HEK293T (cell line): ENCODE results near the gene TRAPPC2B.

ENCODE experiments used
- CTCF ChIA-PET: fragments of 350-600 bp; formaldehyde crosslinking; extraction: SDS; loops from one replicate; lab custom pipeline; 2021; ENCODE audit warnings: antibody characterized with exemption, inconsistent platforms; lab: Yijun Ruan, JAX
- POLR2A ChIA-PET: fragments of 350-600 bp; formaldehyde crosslinking; extraction: SDS; loops from one replicate; lab custom pipeline; 2020; ENCODE audit warnings: antibody characterized with exemption, inconsistent platforms; lab: Yijun Ruan, JAX
- DNase-seq: peaks from one replicate; pipeline ENCODE4 v3.0.0; 2012; ENCODE audit warnings: mixed read lengths; ENCODE audit errors: extremely low spot score
- ARNT ChIP-seq: fragments of 450-650 bp; IDR thresholded peaks from 2 replicates; pipeline ENCODE4 v1.6.1; 2017; ENCODE audit warnings: mild to moderate bottlenecking
- BHLHE40 ChIP-seq: fragments of 450-650 bp; IDR thresholded peaks from 2 replicates; pipeline ENCODE4 v1.6.1; 2016; ENCODE audit warnings: mild to moderate bottlenecking, moderate library complexity, borderline replicate concordance
- CTBP1 ChIP-seq: fragments of 450-650 bp; IDR thresholded peaks from 2 replicates; pipeline ENCODE4 v1.6.1; 2016; ENCODE audit warnings: borderline replicate concordance
- ELF4 ChIP-seq: fragments of 450-650 bp; IDR thresholded peaks from 2 replicates; pipeline ENCODE4 v1.6.1; 2017; ENCODE audit warnings: antibody characterized with exemption
- FOXA1 ChIP-seq: fragments of 450-650 bp; IDR thresholded peaks from 2 replicates; pipeline ENCODE4 v1.6.1; 2016; ENCODE audit warnings: mild to moderate bottlenecking
- FOXK2 ChIP-seq: fragments of 450-650 bp; IDR thresholded peaks from 2 replicates; pipeline ENCODE4 v1.6.1; 2016; ENCODE audit warnings: mild to moderate bottlenecking
- FOXM1 ChIP-seq: fragments of 450-650 bp; IDR thresholded peaks from 2 replicates; pipeline ENCODE4 v1.6.1; 2017; ENCODE audit warnings: mild to moderate bottlenecking, borderline replicate concordance
- HDGF ChIP-seq: fragments of 450-650 bp; IDR thresholded peaks from 2 replicates; pipeline ENCODE4 v1.6.1; 2017; ENCODE audit warnings: antibody characterized with exemption, borderline replicate concordance
- L3MBTL2 ChIP-seq: fragments of 450-650 bp; conservative IDR thresholded peaks from 2 replicates; pipeline ENCODE4 v1.6.1; 2016; ENCODE audit warnings: mild to moderate bottlenecking
- LEF1 ChIP-seq: fragments of 450-650 bp; IDR thresholded peaks from 2 replicates; pipeline ENCODE4 v1.6.1; 2017; ENCODE audit warnings: mild to moderate bottlenecking, borderline replicate concordance
- NFRKB ChIP-seq: fragments of 450-650 bp; IDR thresholded peaks from 2 replicates; pipeline ENCODE4 v1.6.1; 2016; ENCODE audit warnings: mild to moderate bottlenecking, moderate library complexity
- SP1 ChIP-seq: fragments of 450-650 bp; IDR thresholded peaks from 2 replicates; pipeline ENCODE4 v1.6.1; 2017
- SUZ12 ChIP-seq: fragments of 450-650 bp; IDR thresholded peaks from 2 replicates; pipeline ENCODE4 v1.6.1; 2016; ENCODE audit warnings: mild to moderate bottlenecking
- TARDBP ChIP-seq: fragments of 450-650 bp; IDR thresholded peaks from 2 replicates; pipeline ENCODE4 v1.6.1; 2016
- ZNF384 ChIP-seq: fragments of 450-650 bp; IDR thresholded peaks from 2 replicates; pipeline ENCODE4 v1.6.1; 2016
- TF ChIP-seq, protein P1 (sequence below): fragments of 450-650 bp; IDR thresholded peaks from 2 replicates; pipeline ENCODE4 v1.6.1; 2016

Gene TRAPPC2B

DNA sequence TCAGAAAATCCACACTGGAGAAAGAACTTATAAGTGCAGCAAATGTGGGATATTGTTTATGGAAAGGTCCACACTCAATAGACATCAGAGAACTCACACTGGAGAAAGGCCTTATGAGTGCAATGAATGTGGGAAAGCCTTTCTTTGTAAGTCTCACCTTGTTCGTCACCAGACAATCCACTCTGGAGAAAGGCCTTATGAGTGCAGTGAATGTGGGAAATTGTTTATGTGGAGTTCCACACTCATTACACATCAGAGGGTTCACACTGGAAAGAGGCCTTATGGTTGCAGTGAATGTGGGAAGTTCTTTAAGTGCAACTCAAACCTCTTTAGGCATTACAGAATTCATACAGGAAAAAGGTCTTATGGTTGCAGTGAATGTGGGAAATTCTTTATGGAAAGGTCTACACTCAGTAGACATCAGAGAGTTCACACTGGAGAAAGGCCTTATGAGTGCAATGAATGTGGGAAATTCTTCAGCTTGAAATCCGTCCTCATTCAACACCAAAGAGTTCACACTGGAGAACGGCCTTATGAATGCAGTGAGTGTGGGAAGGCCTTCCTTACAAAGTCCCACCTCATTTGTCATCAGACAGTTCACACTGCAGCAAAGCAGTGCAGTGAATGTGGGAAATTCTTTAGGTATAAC, 14.3 kb downstream of the TRAPPC2B start:
- POLR2A ChIA-PET: no interaction called here
- CTCF ChIA-PET: no interaction called here
- TF ChIP-seq FOXM1: no peak
- no peak for TF ChIP-seq L3MBTL2
- no peak for TF ChIP-seq ARNT
- TF ChIP-seq, protein P1, sequence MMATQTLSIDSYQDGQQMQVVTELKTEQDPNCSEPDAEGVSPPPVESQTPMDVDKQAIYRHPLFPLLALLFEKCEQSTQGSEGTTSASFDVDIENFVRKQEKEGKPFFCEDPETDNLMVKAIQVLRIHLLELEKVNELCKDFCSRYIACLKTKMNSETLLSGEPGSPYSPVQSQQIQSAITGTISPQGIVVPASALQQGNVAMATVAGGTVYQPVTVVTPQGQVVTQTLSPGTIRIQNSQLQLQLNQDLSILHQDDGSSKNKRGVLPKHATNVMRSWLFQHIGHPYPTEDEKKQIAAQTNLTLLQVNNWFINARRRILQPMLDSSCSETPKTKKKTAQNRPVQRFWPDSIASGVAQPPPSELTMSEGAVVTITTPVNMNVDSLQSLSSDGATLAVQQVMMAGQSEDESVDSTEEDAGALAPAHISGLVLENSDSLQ: no peak
- no peak for TF ChIP-seq ELF4
- TF ChIP-seq BHLHE40: no peak
- TF ChIP-seq HDGF: no peak
- TF ChIP-seq SUZ12: no peak
- no peak for TF ChIP-seq ZNF384
- no peak for TF ChIP-seq NFRKB
- TF ChIP-seq CTBP1: no peak
- TF ChIP-seq SP1: no peak
- no peak for TF ChIP-seq LEF1
- no peak for TF ChIP-seq TARDBP
- no peak for TF ChIP-seq FOXA1
- no peak for DNase-seq

DNA sequence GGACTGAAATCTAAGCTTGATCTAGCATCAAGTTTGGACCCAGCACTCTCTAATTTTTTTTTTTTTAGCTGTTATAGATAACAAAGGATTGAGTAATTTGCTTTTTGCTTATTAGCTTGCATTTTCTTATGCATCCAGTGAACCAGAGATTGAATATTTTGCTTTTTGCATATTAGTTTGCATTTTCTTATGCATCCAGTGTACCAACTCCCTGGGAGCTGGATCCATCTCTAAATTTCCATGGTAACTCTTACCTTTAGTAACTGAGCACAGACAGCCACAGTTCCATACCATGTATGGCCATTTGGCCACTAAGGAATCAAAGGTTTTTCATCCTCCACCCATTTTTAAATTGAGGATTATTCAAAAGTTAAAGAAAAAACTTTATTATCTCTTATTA, 17.6 kb downstream of the TRAPPC2B start:
- POLR2A ChIA-PET: no interaction called here
- CTCF ChIA-PET: no interaction called here
- no peak for TF ChIP-seq ELF4
- TF ChIP-seq L3MBTL2: no peak
- TF ChIP-seq FOXK2: no peak
- no peak for TF ChIP-seq BHLHE40
- no peak for TF ChIP-seq TARDBP
- no peak for TF ChIP-seq ARNT
- no peak for TF ChIP-seq ZNF384
- no peak for TF ChIP-seq LEF1
- TF ChIP-seq HDGF: no peak
- TF ChIP-seq NFRKB: no peak
- no peak for TF ChIP-seq CTBP1
- no peak for TF ChIP-seq SUZ12
- TF ChIP-seq, protein P1: no peak
- TF ChIP-seq SP1: no peak
- no peak for TF ChIP-seq FOXM1
- TF ChIP-seq FOXA1: no peak
- no peak for DNase-seq

DNA sequence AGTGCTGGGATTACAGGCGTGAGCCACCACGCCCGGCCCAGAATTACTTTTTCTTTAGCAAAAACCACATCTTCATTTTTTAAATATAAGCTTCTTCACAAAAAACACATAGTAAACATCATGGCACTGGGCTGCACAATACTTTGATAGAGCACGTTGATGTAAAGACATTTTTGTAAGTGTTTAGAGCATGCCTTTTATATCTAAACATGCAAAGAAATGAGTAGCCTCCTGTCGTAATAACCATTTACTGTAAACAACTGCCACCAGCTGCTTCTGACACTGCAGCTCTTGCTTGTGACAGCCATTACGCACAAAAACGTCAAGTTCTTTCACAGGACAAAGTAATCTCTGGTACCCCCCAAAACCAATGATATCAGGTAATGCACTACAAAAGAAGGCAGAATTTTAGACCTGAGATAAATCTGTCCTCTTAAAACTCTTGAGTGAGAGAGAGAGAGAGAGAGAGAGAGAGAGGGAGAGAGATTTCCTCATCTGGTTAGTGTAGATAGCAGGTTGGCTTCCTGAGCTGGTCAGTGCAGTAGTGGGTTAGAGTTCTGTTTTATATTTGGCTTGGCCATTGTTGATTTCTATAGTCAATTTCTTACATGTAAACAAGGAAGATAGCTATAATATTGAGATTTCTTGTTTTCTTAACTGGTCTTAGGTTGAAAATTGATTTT, 19.6 kb downstream of the TRAPPC2B start:
- CTCF ChIA-PET: interaction anchor here (0.6 kb wide), 1 partner anchor 511 kb away, joined by 4 read pairs; no protein-coding TSS in a partner anchor
- POLR2A ChIA-PET: no interaction called here
- DNase-seq: no peak
- TF ChIP-seq LEF1 (no peak), FOXK2 (no peak), CTBP1 (no peak), FOXM1 (no peak), ZNF384 (no peak), TARDBP (no peak), L3MBTL2 (no peak), ARNT (no peak), BHLHE40 (no peak), SUZ12 (no peak), NFRKB (no peak), HDGF (no peak), ELF4 (no peak), FOXA1 (no peak), SP1 (no peak)
- TF ChIP-seq, protein P1: no peak

DNA sequence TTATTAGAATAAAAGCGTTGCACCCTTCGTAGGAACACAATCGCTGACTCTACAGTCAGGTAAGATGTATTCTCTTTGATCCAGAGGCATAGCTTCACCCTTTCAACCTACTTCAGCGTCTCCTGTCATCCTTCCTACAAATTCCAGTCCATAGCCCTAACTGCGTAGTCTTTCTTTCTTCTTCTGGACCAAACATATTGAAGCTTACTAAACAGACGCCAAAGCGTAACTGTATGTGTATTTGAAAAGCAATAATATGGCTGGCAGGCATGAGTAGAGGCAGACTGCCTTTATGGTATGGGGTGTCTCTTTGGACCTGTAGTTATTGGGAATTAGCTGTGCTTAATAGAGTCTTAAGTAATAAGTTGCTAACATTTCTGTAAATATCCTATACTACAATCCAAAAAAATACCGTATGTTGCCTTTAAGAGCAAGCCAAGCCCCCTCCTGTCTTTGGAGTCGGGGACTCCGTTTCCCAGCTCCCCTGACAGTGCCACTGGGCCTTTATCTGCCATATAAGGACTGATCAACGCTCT, 25.9 kb downstream of the TRAPPC2B start:
- no peak for TF ChIP-seq BHLHE40
- TF ChIP-seq L3MBTL2: no peak
- TF ChIP-seq FOXK2: no peak
- TF ChIP-seq HDGF: no peak
- TF ChIP-seq SUZ12: no peak
- TF ChIP-seq CTBP1: no peak
- no peak for TF ChIP-seq LEF1
- no peak for TF ChIP-seq NFRKB
- no peak for TF ChIP-seq FOXM1
- no peak for TF ChIP-seq ZNF384
- TF ChIP-seq TARDBP: no peak
- no peak for TF ChIP-seq FOXA1
- TF ChIP-seq, protein P1: no peak
- no peak for TF ChIP-seq SP1
- TF ChIP-seq ARNT: no peak
- TF ChIP-seq ELF4: no peak
- DNase-seq: no peak
- ChIA-PET CTCF (no interaction called here), POLR2A (interaction anchor here (0.8 to 1.2 kb wide), 3 partner anchors 26 to 46 kb away, joined by 4 to 7 read pairs (median 5); partner anchors contain the start of genes TRAPPC2B, ZNF304, ZNF547 and ZNF749)
